OCI-LY7 (cell line): ENCODE results near the gene SORCS1. TPM values are rescaled to one million over a fixed set of nuclear protein-coding genes. Genes with fewer than 3 reads are reported as not detected.

Source experiments
- BruUV-seq: library from RNA; stranded (reverse); fragments of 400-500 nt; replicated peaks from 2 replicates; lab custom pipeline; 2021; lab: Mats Ljungman, UMichigan
- CTCF ChIA-PET: fragments of 300-600 bp; sonication (Branson Sonifier 250); formaldehyde crosslinking; loops from one replicate; lab custom pipeline; 2022; ENCODE audit warnings: antibody characterized with exemption; ENCODE audit not compliant: unreplicated experiment; lab: Charles Lee
- POLR2A ChIA-PET: fragments of 300-600 bp; sonication (Branson Sonifier 250); formaldehyde crosslinking; loops from one replicate; lab custom pipeline; 2022; ENCODE audit warnings: antibody characterized with exemption; lab: Charles Lee
- DNase-seq: peaks from one replicate; pipeline ENCODE4 v3.0.0-alpha.2; 2015; ENCODE audit warnings: low spot score
- H2AFZ ChIP-seq: fragments of 200-600 bp; sonication (generic), shearing (Covaris generic); 2 replicates; pipeline ENCODE4 v1.6.1; 2014; ENCODE audit warnings: mild to moderate bottlenecking, antibody characterized with exemption, low read length, moderate library complexity
- H3K27ac ChIP-seq: fragments of 200-600 bp; sonication (generic); 2 replicates; pipeline ENCODE4 v1.5.1; 2014; ENCODE audit warnings: mixed run types, low read depth, mild to moderate bottlenecking, moderate library complexity, low read length, inconsistent platforms; ENCODE audit not compliant: poor library complexity, severe bottlenecking
- H3K36me3 ChIP-seq: fragments of 200-600 bp; sonication (generic); 2 replicates; pipeline ENCODE4 v1.6.1; 2014; ENCODE audit warnings: mild to moderate bottlenecking, antibody characterized with exemption, low read length, moderate library complexity, mixed read lengths; ENCODE audit not compliant: insufficient read depth
- H3K4me1 ChIP-seq: fragments of 200-600 bp; sonication (generic); 2 replicates; pipeline ENCODE4 v1.5.1; 2014; ENCODE audit warnings: mild to moderate bottlenecking, low read length; ENCODE audit not compliant: insufficient read depth, poor library complexity, severe bottlenecking
- H3K4me2 ChIP-seq: fragments of 200-600 bp; sonication (generic); 2 replicates; pipeline ENCODE4 v1.6.1; 2014; ENCODE audit warnings: mild to moderate bottlenecking, low read length
- H3K4me3 ChIP-seq: fragments of 200-600 bp; sonication (generic); 2 replicates; pipeline ENCODE4 v1.5.1; 2014; ENCODE audit warnings: mild to moderate bottlenecking, low read depth, low read length; ENCODE audit not compliant: poor library complexity, severe bottlenecking
- H3K79me2 ChIP-seq: fragments of 200-600 bp; sonication (generic); 2 replicates; pipeline ENCODE4 v1.6.1; 2016; ENCODE audit warnings: low read depth, mild to moderate bottlenecking, low read length, moderate library complexity, mixed read lengths; ENCODE audit not compliant: insufficient read depth
- H3K9me2 ChIP-seq: fragments of 200-600 bp; sonication (generic); 2 replicates; pipeline ENCODE4 v1.6.1; 2016; ENCODE audit warnings: mild to moderate bottlenecking, low read length, mixed read lengths; ENCODE audit not compliant: insufficient read depth
- H3K9me3 ChIP-seq: fragments of 200-600 bp; sonication (generic); 2 replicates; pipeline ENCODE4 v1.6.1; 2014; ENCODE audit warnings: mild to moderate bottlenecking, mixed run types, low read length, mixed read lengths
- H4K20me1 ChIP-seq: fragments of 200-600 bp; sonication (generic); 2 replicates; pipeline ENCODE4 v1.6.1; 2014; ENCODE audit warnings: mild to moderate bottlenecking, antibody characterized with exemption, low read length, moderate library complexity, mixed read lengths; ENCODE audit not compliant: insufficient read depth
- CTCF ChIP-seq: fragments of 200-600 bp; sonication (generic); conservative IDR thresholded peaks from 2 replicates; pipeline ENCODE4 v1.5.1; 2014; ENCODE audit warnings: mild to moderate bottlenecking, antibody characterized with exemption, low read length, moderate library complexity, mixed read lengths
- EZH2phosphoT487 ChIP-seq: fragments of 200-600 bp; sonication (generic); IDR thresholded peaks from 2 replicates; pipeline ENCODE4 v1.6.1; 2018; ENCODE audit warnings: low read depth, borderline replicate concordance, mild to moderate bottlenecking, mixed run types, antibody characterized with exemption, low read length, moderate library complexity, mixed read lengths
- intact Hi-C: fragments of 100-400 bp; cut with micrococcal nuclease; formaldehyde crosslinking; loops from one replicate; pipeline ENCODE4 v1.10.0; 2022; ENCODE audit not compliant: unreplicated experiment
- total RNA-seq, 2 experiments: library from RNA; depleted of rRNA in 1 of 2; stranded (reverse); fragments of >200 nt in 1 of 2; shearing (Covaris generic) in 1 of 2; gene quantifications; 2 replicates each; pipeline ENCODE4 v1.2.3, GENCODE V29; 2014 to 2022

The SORCS1 gene
- total RNA-seq, 2 experiments from 2014 or later: not detected

GRCh38 chr10:106980495-106981451 lies 183.7 kb downstream of the SORCS1 start:
- DNase-seq: no peak
- no TSS peak for BruUV-seq
- no peaks in the 10 kb centered on the region for H3K36me3 ChIP-seq
- H3K4me3 ChIP-seq: no peak overlapping the region
- no peaks in the 10 kb centered on the region for H3K79me2 ChIP-seq
- POLR2A ChIA-PET: interaction anchor here (0.6 kb wide), 2 partner anchors 24 to 73 kb away, joined by 3 to 4 read pairs; no protein-coding TSS in a partner anchor
- CTCF ChIA-PET: no interaction called here
- intact Hi-C loops: no loop called here
- TF ChIP-seq CTCF (no peak), EZH2phosphoT487 (no peak)
- no peaks in the 10 kb centered on the region for H3K4me1 ChIP-seq
- H3K27ac ChIP-seq: no peak overlapping the region
- no peaks in the 10 kb centered on the region for H4K20me1 ChIP-seq
- no peaks in the 10 kb centered on the region for H3K9me2 ChIP-seq
- H3K9me3 ChIP-seq: no peaks in the 10 kb centered on the region
- no peak overlapping the region for H3K4me2 ChIP-seq
- no peak overlapping the region for H2AFZ ChIP-seq

GRCh38 chr10:106978756-106979155 lies 185.8 kb downstream of the SORCS1 start:
- no peak for DNase-seq
- BruUV-seq: no TSS peak

More at GRCh38 chr10:106978756-106979155, 185.8 kb downstream of the SORCS1 start:
- H3K4me3 ChIP-seq: no peak overlapping the region
- no peak overlapping the region for H3K4me2 ChIP-seq
- H3K36me3 ChIP-seq: no peaks in the 10 kb centered on the region
- intact Hi-C loops: no loop called here
- no peak for TF ChIP-seq CTCF
- TF ChIP-seq EZH2phosphoT487: no peak
- H3K9me2 ChIP-seq: no peaks in the 10 kb centered on the region
- no peaks in the 10 kb centered on the region for H4K20me1 ChIP-seq
- no peak overlapping the region for H2AFZ ChIP-seq
- ChIA-PET CTCF (no interaction called here), POLR2A (interaction anchor here (0.7 kb wide), 1 partner anchor 425 kb away, joined by 4 read pairs; no protein-coding TSS in a partner anchor)
- H3K79me2 ChIP-seq: no peaks in the 10 kb centered on the region
- no peaks in the 10 kb centered on the region for H3K4me1 ChIP-seq
- no peak overlapping the region for H3K27ac ChIP-seq
- no peaks in the 10 kb centered on the region for H3K9me3 ChIP-seq
